H9 (cell line): Measurements from ENCODE around the gene ZNF236. TPM values are rescaled to one million over a fixed set of nuclear protein-coding genes. Genes with fewer than 3 reads are reported as not detected.

ENCODE experiments used
- DNase-seq: peaks from one replicate; pipeline ENCODE4 v3.0.0-alpha.2; 2017
- H2AFZ ChIP-seq: one replicate; pipeline ENCODE4 v1.6.1; 2013; ENCODE audit warnings: mild to moderate bottlenecking, low read length, control low read depth, moderate library complexity
- H2AK5ac ChIP-seq: 2 replicates; pipeline ENCODE4 v1.6.1; 2013; ENCODE audit warnings: low read length, control low read depth, mixed read lengths; ENCODE audit not compliant: insufficient read length
- H2BK120ac ChIP-seq: one replicate; pipeline ENCODE4 v1.6.1; 2013; ENCODE audit warnings: low read depth, mild to moderate bottlenecking, low read length, control low read depth, inconsistent platforms; ENCODE audit not compliant: poor library complexity, severe bottlenecking
- H2BK12ac ChIP-seq: 2 replicates; pipeline ENCODE4 v1.6.1; 2013; ENCODE audit warnings: low read length, control low read depth, mixed read lengths, low read depth; ENCODE audit not compliant: insufficient read length
- H2BK15ac ChIP-seq: 2 replicates; pipeline ENCODE4 v1.6.1; 2013; ENCODE audit warnings: low read depth, low read length, control low read depth
- H2BK20ac ChIP-seq: one replicate; pipeline ENCODE4 v1.6.1; 2013; ENCODE audit warnings: low read depth, mild to moderate bottlenecking, low read length, control low read depth, inconsistent platforms; ENCODE audit not compliant: poor library complexity, severe bottlenecking
- H2BK5ac ChIP-seq: 2 replicates; pipeline ENCODE4 v1.6.1; 2013; ENCODE audit warnings: low read length, control low read depth, mixed read lengths; ENCODE audit not compliant: insufficient read length
- H3K14ac ChIP-seq: 2 replicates; pipeline ENCODE4 v1.6.1; 2013; ENCODE audit warnings: low read length, control low read depth; ENCODE audit not compliant: insufficient read depth
- H3K18ac ChIP-seq: 2 replicates; pipeline ENCODE4 v1.6.1; 2013; ENCODE audit warnings: low read depth, mild to moderate bottlenecking, mixed read lengths, low read length, control low read depth; ENCODE audit not compliant: insufficient read length
- H3K23ac ChIP-seq: 2 replicates; pipeline ENCODE4 v1.6.1; 2013; ENCODE audit warnings: low read length, control low read depth, mixed read lengths, low read depth; ENCODE audit not compliant: insufficient read length
- H3K23me2 ChIP-seq: 2 replicates; pipeline ENCODE4 v1.6.1; 2013; ENCODE audit warnings: low read depth, mild to moderate bottlenecking, mixed read lengths, low read length, control low read depth; ENCODE audit not compliant: insufficient read length, poor library complexity, severe bottlenecking
- H3K27ac ChIP-seq: 2 replicates; pipeline ENCODE4 v1.5.1; 2013; ENCODE audit warnings: low read length, control low read depth, mixed read lengths, low read depth; ENCODE audit not compliant: insufficient read length
- H3K27me3 ChIP-seq: 2 replicates; pipeline ENCODE4 v1.6.1; 2013; ENCODE audit warnings: low read length, control low read depth, inconsistent platforms; ENCODE audit not compliant: insufficient read depth
- H3K4ac ChIP-seq: 2 replicates; pipeline ENCODE4 v1.6.1; 2013; ENCODE audit warnings: low read depth, mild to moderate bottlenecking, control low read depth, inconsistent platforms, low read length, moderate library complexity
- H3K4me1 ChIP-seq: 2 replicates; pipeline ENCODE4 v1.6.1; 2013; ENCODE audit warnings: low read length, control low read depth, inconsistent platforms; ENCODE audit not compliant: insufficient read depth
- H3K4me2 ChIP-seq: 2 replicates; pipeline ENCODE4 v1.6.1; 2013; ENCODE audit warnings: low read length, control low read depth, mixed read lengths; ENCODE audit not compliant: insufficient read length, insufficient read depth
- H3K56ac ChIP-seq: 2 replicates; pipeline ENCODE4 v1.6.1; 2013; ENCODE audit warnings: low read depth, mild to moderate bottlenecking, mixed read lengths, low read length, control low read depth; ENCODE audit not compliant: insufficient read length
- H3K79me1 ChIP-seq: 2 replicates; pipeline ENCODE4 v1.6.1; 2013; ENCODE audit warnings: low read depth, mild to moderate bottlenecking, moderate library complexity, low read length, control low read depth, inconsistent platforms; ENCODE audit not compliant: insufficient read depth, poor library complexity, severe bottlenecking
- H3K79me2 ChIP-seq: 2 replicates; pipeline ENCODE4 v1.6.1; 2013; ENCODE audit warnings: low read length, control low read depth, inconsistent platforms; ENCODE audit not compliant: insufficient read depth
- H3K9ac ChIP-seq: 2 replicates; pipeline ENCODE4 v1.6.1; 2013; ENCODE audit warnings: low read length, control low read depth, mixed read lengths; ENCODE audit not compliant: insufficient read length; ENCODE audit errors: extremely low read depth
- H3K9me3 ChIP-seq: one replicate; pipeline ENCODE4 v1.6.1; 2013; ENCODE audit warnings: low read depth, low read length, inconsistent platforms; ENCODE audit not compliant: control insufficient read depth
- H3T11ph ChIP-seq: one replicate; pipeline ENCODE4 v1.6.1; 2013; ENCODE audit warnings: mild to moderate bottlenecking, low read length, control low read depth, inconsistent platforms
- H4K20me1 ChIP-seq: one replicate; pipeline ENCODE4 v1.6.1; 2013; ENCODE audit not compliant: control insufficient read depth, insufficient read length, insufficient read depth
- H4K5ac ChIP-seq: 2 replicates; pipeline ENCODE4 v1.6.1; 2013; ENCODE audit warnings: low read depth, mild to moderate bottlenecking, mixed read lengths, low read length, control low read depth; ENCODE audit not compliant: insufficient read length
- H4K8ac ChIP-seq: replicated peaks from 2 replicates; pipeline ENCODE4 v1.6.1; 2013; ENCODE audit warnings: low read length, control low read depth, mixed read lengths, low read depth; ENCODE audit not compliant: insufficient read length
- H4K91ac ChIP-seq: 2 replicates; pipeline ENCODE4 v1.6.1; 2013; ENCODE audit warnings: low read depth, mild to moderate bottlenecking, moderate library complexity, mixed read lengths, low read length, control low read depth; ENCODE audit not compliant: insufficient read length
- H3K27ac Mint-ChIP-seq, 3 experiments: 2 replicates in 2 of 3; 3 replicates in 1 of 3; pipeline ENCODE4 v1.8.0; 2020 to 2021; ENCODE audit warnings: mixed read lengths in 3 of 3, mild to moderate bottlenecking in 1 of 3, moderate library complexity in 1 of 3
- H3K27me3 Mint-ChIP-seq: 2 replicates; pipeline ENCODE4 v1.8.0; 2021; ENCODE audit warnings: low read depth, mild to moderate bottlenecking, moderate library complexity, mixed read lengths
- H3K36me3 Mint-ChIP-seq, 3 experiments: 2 replicates in 2 of 3; 3 replicates in 1 of 3; pipeline ENCODE4 v1.8.0; 2020 to 2021; ENCODE audit warnings: low read depth in 3 of 3, mixed read lengths in 3 of 3; ENCODE audit not compliant: insufficient read depth in 1 of 3
- H3K4me1 Mint-ChIP-seq, 2 experiments: 2 replicates each; pipeline ENCODE4 v1.8.0; 2020; ENCODE audit warnings: mixed read lengths in 2 of 2
- H3K4me3 Mint-ChIP-seq, 2 experiments: 2 replicates in 1 of 2; 3 replicates in 1 of 2; pipeline ENCODE4 v1.8.0; 2020 to 2021; ENCODE audit warnings: mild to moderate bottlenecking in 2 of 2, mixed read lengths in 2 of 2, moderate library complexity in 1 of 2
- H3K9me3 Mint-ChIP-seq, 2 experiments: 2 replicates in 1 of 2; 3 replicates in 1 of 2; pipeline ENCODE4 v1.8.0; 2020; ENCODE audit warnings: mild to moderate bottlenecking in 2 of 2, mixed read lengths in 2 of 2, moderate library complexity in 1 of 2
- CTCF ChIP-seq: fragments of 200-600 bp; sonication (generic); conservative IDR thresholded peaks from 3 replicates; pipeline ENCODE4 v1.8.0; 2021; ENCODE audit warnings: antibody characterized with exemption, mild to moderate bottlenecking
- WGBS: extraction: QIAGEN DNeasy Blood & Tissue Kit; methylation state at CpG from one replicate; pipeline ENCODE4 v1.1.7; 2013; ENCODE audit warnings: missing lambda C conversion rate, low lambda C conversion rate, mixed read lengths; ENCODE audit not compliant: insufficient read length; ENCODE audit errors: extremely low coverage; 5-methylcytosine and 5-hydroxymethylcytosine counted together
- total RNA-seq: library from RNA; stranded (reverse); gene quantifications from 2 replicates; pipeline ENCODE4 v1.2.1, GENCODE V29; 2021

ZNF236 gene
- total RNA-seq, 1 experiment from 2014 or later: 16.0 TPM

- WGBS: no CpG with 5 or more reads among the region's 14 CpGs
- H2AFZ ChIP-seq: no peak overlapping the region
- no peak overlapping the region for H3K18ac ChIP-seq
- H3K27me3 ChIP-seq: no peaks in the 10 kb centered on the region
- H4K5ac ChIP-seq: no peak overlapping the region
- no peaks in the 10 kb centered on the region for H3K23me2 ChIP-seq
- no peak overlapping the region for H3K23ac ChIP-seq
- H3K36me3 Mint-ChIP-seq: peaks cover 0 to 43% (median 31%) of the 10 kb centered on the region in 3 experiments
- H3K27me3 Mint-ChIP-seq: no peaks in the 10 kb centered on the region
- DNase-seq: no peak
- no peak overlapping the region for H3K56ac ChIP-seq
- H3K27ac ChIP-seq: no peak overlapping the region
- H3K14ac ChIP-seq: no peak overlapping the region
- H2BK12ac ChIP-seq: no peak overlapping the region
- H4K20me1 ChIP-seq: no peaks in the 10 kb centered on the region
- H2BK15ac ChIP-seq: no peak overlapping the region
- H3K79me1 ChIP-seq: no peaks in the 10 kb centered on the region
- no peak overlapping the region for H3K9ac ChIP-seq
- H4K8ac ChIP-seq: no peak overlapping the region
- H3K9me3 ChIP-seq: no peaks in the 10 kb centered on the region
- no peaks in the 10 kb centered on the region; the same call in 1 of the 2 replicates for H3K4me1 ChIP-seq
- no peak overlapping the region for H3T11ph ChIP-seq
- H2BK5ac ChIP-seq: no peak overlapping the region
- H3K4me1 Mint-ChIP-seq: peaks cover 21 to 22% of the 10 kb centered on the region in 2 experiments
- TF ChIP-seq CTCF: no peak
- no peak overlapping the region for H2BK20ac ChIP-seq
- H3K4ac ChIP-seq: no peak overlapping the region
- H2AK5ac ChIP-seq: no peak overlapping the region
- no peaks in the 10 kb centered on the region for H3K9me3 Mint-ChIP-seq
- H2BK120ac ChIP-seq: no peak overlapping the region
- no peak overlapping the region for H3K4me3 Mint-ChIP-seq
- H3K27ac Mint-ChIP-seq: no peak overlapping the region
- no peak overlapping the region for H3K4me2 ChIP-seq
- no peak overlapping the region for H4K91ac ChIP-seq
- no peaks in the 10 kb centered on the region for H3K79me2 ChIP-seq
These were observed 37.4 kb downstream of the ZNF236 start for GRCh38 chr18:76859474-76860339.
